NCI-H2196 (cell line): ENCODE data around the gene ARHGEF16.
A peak's percentile ranks its signal among the peaks of the same experiment; 100 is the strongest.

ENCODE experiments used
- DNase-seq: peaks from one replicate; lab custom pipeline; 2025; ENCODE audit not compliant: unreplicated experiment; lab: John Stamatoyannopoulos, UW

Gene ARHGEF16

GRCh38 chr1:3453891-3454810 lies at the start of gene ARHGEF16:
Gene ARHGEF16, plus strand, starts transcription at chr1:3454665. Its CDS starts 8,420 bp downstream, at chr1:3463085.
- DNase-seq: peak; percentile 90

GRCh38 chr1:3404801-3405200 lies 49.7 kb upstream of the ARHGEF16 start:
- no peak for DNase-seq

GRCh38 chr1:3405491-3405890 lies 49.0 kb upstream of the ARHGEF16 start:
- DNase-seq: no peak

GRCh38 chr1:3405974-3406867 lies 48.2 kb upstream of the ARHGEF16 start:
- peak; percentile 31 for DNase-seq

GRCh38 chr1:3407021-3407420 lies 47.4 kb upstream of the ARHGEF16 start:
- DNase-seq: no peak

GRCh38 chr1:3408751-3409266 lies 45.7 kb upstream of the ARHGEF16 start:
- DNase-seq: no peak

GRCh38 chr1:3409366-3410141 lies 44.9 kb upstream of the ARHGEF16 start:
- DNase-seq: no peak

GRCh38 chr1:3410142-3410925 lies 44.1 kb upstream of the ARHGEF16 start:
- peak; percentile 84 for DNase-seq

GRCh38 chr1:3411806-3412205 lies 42.7 kb upstream of the ARHGEF16 start:
- no peak for DNase-seq

GRCh38 chr1:3412376-3412775 lies 42.1 kb upstream of the ARHGEF16 start:
- DNase-seq: no peak

GRCh38 chr1:3413975-3414710 lies 40.3 kb upstream of the ARHGEF16 start:
- no peak for DNase-seq

GRCh38 chr1:3415260-3416090 lies 39.0 kb upstream of the ARHGEF16 start:
- no peak for DNase-seq

GRCh38 chr1:3417082-3417739 lies 37.3 kb upstream of the ARHGEF16 start:
- no peak for DNase-seq

GRCh38 chr1:3417934-3418333 lies 36.5 kb upstream of the ARHGEF16 start:
- DNase-seq: no peak

- no peak for DNase-seq
Measured at GRCh38 chr1:3418600-3418999, 35.9 kb upstream of the ARHGEF16 start.

GRCh38 chr1:3419415-3420204 lies 34.9 kb upstream of the ARHGEF16 start:
- no peak for DNase-seq
